Neural cell (in vitro differentiated cells): ENCODE data around the gene DISP2. TPM values are rescaled to one million over a fixed set of nuclear protein-coding genes. Genes with fewer than 3 reads are reported as not detected.

Experiments used
- H2AFZ ChIP-seq: fragments of 200-600, 300-800 bp; sonication (generic), shearing (Covaris generic); 2 replicates; pipeline ENCODE4 v1.6.0; 2014; ENCODE audit warnings: low read depth, mild to moderate bottlenecking, antibody characterized with exemption, low read length, moderate library complexity
- H3F3A ChIP-seq: fragments of 200-600 bp; shearing (Covaris generic); 2 replicates; pipeline ENCODE4 v1.6.1; 2016; ENCODE audit warnings: mild to moderate bottlenecking, moderate library complexity, mixed read lengths, antibody characterized with exemption, low read length; ENCODE audit not compliant: insufficient read depth, poor library complexity, severe bottlenecking
- H3K27ac ChIP-seq: fragments of 200-600, 300-800 bp; sonication (generic), shearing (Covaris generic); 2 replicates; pipeline ENCODE4 v1.5.1; 2014; ENCODE audit warnings: mild to moderate bottlenecking, low read length, moderate library complexity
- H3K27me3 ChIP-seq: fragments of 300-800, 200-600 bp; sonication (generic), shearing (Covaris generic); 2 replicates; pipeline ENCODE4 v1.6.0; 2014; ENCODE audit warnings: mild to moderate bottlenecking, low read depth, low read length, moderate library complexity; ENCODE audit not compliant: insufficient read depth
- H3K36me3 ChIP-seq: fragments of 300-800, 200-600 bp; sonication (generic), shearing (Covaris generic); 2 replicates; pipeline ENCODE4 v1.5.1; 2014; ENCODE audit warnings: mild to moderate bottlenecking, antibody characterized with exemption, low read length, moderate library complexity; ENCODE audit not compliant: insufficient read depth
- H3K4me2 ChIP-seq: fragments of 300-800, 200-600 bp; sonication (generic), shearing (Covaris generic); 2 replicates; pipeline ENCODE4 v1.6.0; 2014; ENCODE audit warnings: mild to moderate bottlenecking, low read length
- H3K4me3 ChIP-seq: fragments of 300-800, 200-600 bp; sonication (generic), shearing (Covaris generic); 2 replicates; pipeline ENCODE4 v1.5.1; 2014; ENCODE audit warnings: mild to moderate bottlenecking, low read length, moderate library complexity
- H3K79me2 ChIP-seq: fragments of 200-600 bp; shearing (Covaris generic); replicated peaks from 2 replicates; pipeline ENCODE4 v1.6.0; 2014; ENCODE audit warnings: mild to moderate bottlenecking, low read length, moderate library complexity; ENCODE audit not compliant: insufficient read depth
- H3K9ac ChIP-seq: fragments of 300-800, 200-600 bp; sonication (generic), shearing (Covaris generic); 2 replicates; pipeline ENCODE4 v1.6.1; 2016; ENCODE audit warnings: mild to moderate bottlenecking, low read length, mixed read lengths
- H3K9me2 ChIP-seq: fragments of 200-600 bp; shearing (Covaris generic); 2 replicates; pipeline ENCODE4 v1.6.1; 2016; ENCODE audit warnings: mild to moderate bottlenecking, low read length, mixed read lengths; ENCODE audit not compliant: insufficient read depth
- H3K9me3 ChIP-seq: fragments of 200-600, 300-800 bp; sonication (generic), shearing (Covaris generic); 2 replicates; pipeline ENCODE4 v1.6.1; 2016; ENCODE audit warnings: mild to moderate bottlenecking, mixed run types, low read length, moderate library complexity, mixed read lengths
- H4K20me1 ChIP-seq: fragments of 200-600 bp; shearing (Covaris generic); 2 replicates; pipeline ENCODE4 v1.6.1; 2016; ENCODE audit warnings: mild to moderate bottlenecking, mixed run types; ENCODE audit not compliant: insufficient read depth
- EP300 ChIP-seq: fragments of 450-650 bp; conservative IDR thresholded peaks from 2 replicates; pipeline ENCODE4 v1.6.1; 2014; ENCODE audit warnings: antibody characterized with exemption, mild to moderate bottlenecking, moderate library complexity; ENCODE audit not compliant: poor library complexity, severe bottlenecking
- EZH2 ChIP-seq: fragments of 200-600, 300-800 bp; shearing (Covaris generic), sonication (generic); IDR thresholded peaks from 2 replicates; pipeline ENCODE4 v1.6.1; 2014; ENCODE audit warnings: antibody characterized with exemption, low read length, borderline replicate concordance, mild to moderate bottlenecking; ENCODE audit not compliant: insufficient read depth, poor library complexity, severe bottlenecking
- MXI1 ChIP-seq: fragments of 450-650 bp; conservative IDR thresholded peaks from 2 replicates; pipeline ENCODE4 v1.6.1; 2014; ENCODE audit warnings: antibody characterized with exemption, mild to moderate bottlenecking; ENCODE audit not compliant: poor library complexity, severe bottlenecking
- POLR2AphosphoS5 ChIP-seq: IDR thresholded peaks from 2 replicates; pipeline ENCODE4 v1.6.1; 2012
- RAD21 ChIP-seq: fragments of 450-650 bp; conservative IDR thresholded peaks from 2 replicates; pipeline ENCODE4 v1.6.1; 2014; ENCODE audit warnings: antibody characterized with exemption, mild to moderate bottlenecking, moderate library complexity
- SMC3 ChIP-seq: fragments of 450-650 bp; conservative IDR thresholded peaks from 2 replicates; pipeline ENCODE4 v1.6.1; 2014; ENCODE audit warnings: antibody characterized with exemption, mild to moderate bottlenecking, moderate library complexity; ENCODE audit not compliant: poor library complexity
- TAF1 ChIP-seq: IDR thresholded peaks from 2 replicates; pipeline ENCODE4 v1.6.1; 2012; ENCODE audit warnings: low read depth
- polyA plus RNA-seq: library from polyadenylated mRNA; depleted of rRNA; stranded (reverse); fragments of >200 nt; gene quantifications from 2 replicates; pipeline ENCODE4 v1.2.3, GENCODE V29; 2014
- TF ChIP-seq, protein P1 (sequence below): fragments of 450-650 bp; IDR thresholded peaks from 2 replicates; pipeline ENCODE4 v1.5.1; 2014; ENCODE audit warnings: antibody characterized with exemption, mild to moderate bottlenecking, moderate library complexity; ENCODE audit not compliant: poor library complexity, severe bottlenecking

Gene DISP2
- polyA plus RNA-seq, 1 donor from 2014 or later: 26.0 TPM

- Histone ChIP-seq H3K9me2 (no peaks in the 10 kb centered on the region), H3K9ac (no peak overlapping the region), H3K27me3 (no peaks in the 10 kb centered on the region), H3K36me3 (peaks cover 6% of the 10 kb centered on the region), H3F3A (no peaks in the 10 kb centered on the region), H3K9me3 (no peaks in the 10 kb centered on the region), H4K20me1 (no peaks in the 10 kb centered on the region), H3K4me3 (no peak overlapping the region), H3K79me2 (no peaks in the 10 kb centered on the region), H3K4me2 (no peak overlapping the region), H2AFZ (no peak overlapping the region), H3K27ac (no peak overlapping the region)
- no peak for TF ChIP-seq TAF1
- TF ChIP-seq SMC3: no peak
- no peak for TF ChIP-seq MXI1
- TF ChIP-seq EP300: no peak
- no peak for TF ChIP-seq RAD21
Measured at GRCh38 chr15:40367371-40367685, 9.3 kb downstream of the DISP2 start.

GRCh38 chr15:40367686-40368611, 9.9 kb downstream of the DISP2 start:
- TF ChIP-seq, protein P1, sequence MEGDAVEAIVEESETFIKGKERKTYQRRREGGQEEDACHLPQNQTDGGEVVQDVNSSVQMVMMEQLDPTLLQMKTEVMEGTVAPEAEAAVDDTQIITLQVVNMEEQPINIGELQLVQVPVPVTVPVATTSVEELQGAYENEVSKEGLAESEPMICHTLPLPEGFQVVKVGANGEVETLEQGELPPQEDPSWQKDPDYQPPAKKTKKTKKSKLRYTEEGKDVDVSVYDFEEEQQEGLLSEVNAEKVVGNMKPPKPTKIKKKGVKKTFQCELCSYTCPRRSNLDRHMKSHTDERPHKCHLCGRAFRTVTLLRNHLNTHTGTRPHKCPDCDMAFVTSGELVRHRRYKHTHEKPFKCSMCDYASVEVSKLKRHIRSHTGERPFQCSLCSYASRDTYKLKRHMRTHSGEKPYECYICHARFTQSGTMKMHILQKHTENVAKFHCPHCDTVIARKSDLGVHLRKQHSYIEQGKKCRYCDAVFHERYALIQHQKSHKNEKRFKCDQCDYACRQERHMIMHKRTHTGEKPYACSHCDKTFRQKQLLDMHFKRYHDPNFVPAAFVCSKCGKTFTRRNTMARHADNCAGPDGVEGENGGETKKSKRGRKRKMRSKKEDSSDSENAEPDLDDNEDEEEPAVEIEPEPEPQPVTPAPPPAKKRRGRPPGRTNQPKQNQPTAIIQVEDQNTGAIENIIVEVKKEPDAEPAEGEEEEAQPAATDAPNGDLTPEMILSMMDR: peak; percentile 70
- TF ChIP-seq TAF1 (no peak), POLR2AphosphoS5 (no peak), EZH2 (no peak), SMC3 (peak; percentile 63)
- Histone ChIP-seq H4K20me1 (no peaks in the 10 kb centered on the region), H3F3A (no peaks in the 10 kb centered on the region), H3K79me2 (no peaks in the 10 kb centered on the region), H3K27me3 (no peaks in the 10 kb centered on the region), H3K36me3 (peaks cover 6% of the 10 kb centered on the region), H3K9me3 (no peaks in the 10 kb centered on the region), H2AFZ (no peak overlapping the region), H3K27ac (no peak overlapping the region), H3K4me2 (no peak overlapping the region), H3K9me2 (no peaks in the 10 kb centered on the region), H3K4me3 (no peak overlapping the region), H3K9ac (no peak overlapping the region)

DNA sequence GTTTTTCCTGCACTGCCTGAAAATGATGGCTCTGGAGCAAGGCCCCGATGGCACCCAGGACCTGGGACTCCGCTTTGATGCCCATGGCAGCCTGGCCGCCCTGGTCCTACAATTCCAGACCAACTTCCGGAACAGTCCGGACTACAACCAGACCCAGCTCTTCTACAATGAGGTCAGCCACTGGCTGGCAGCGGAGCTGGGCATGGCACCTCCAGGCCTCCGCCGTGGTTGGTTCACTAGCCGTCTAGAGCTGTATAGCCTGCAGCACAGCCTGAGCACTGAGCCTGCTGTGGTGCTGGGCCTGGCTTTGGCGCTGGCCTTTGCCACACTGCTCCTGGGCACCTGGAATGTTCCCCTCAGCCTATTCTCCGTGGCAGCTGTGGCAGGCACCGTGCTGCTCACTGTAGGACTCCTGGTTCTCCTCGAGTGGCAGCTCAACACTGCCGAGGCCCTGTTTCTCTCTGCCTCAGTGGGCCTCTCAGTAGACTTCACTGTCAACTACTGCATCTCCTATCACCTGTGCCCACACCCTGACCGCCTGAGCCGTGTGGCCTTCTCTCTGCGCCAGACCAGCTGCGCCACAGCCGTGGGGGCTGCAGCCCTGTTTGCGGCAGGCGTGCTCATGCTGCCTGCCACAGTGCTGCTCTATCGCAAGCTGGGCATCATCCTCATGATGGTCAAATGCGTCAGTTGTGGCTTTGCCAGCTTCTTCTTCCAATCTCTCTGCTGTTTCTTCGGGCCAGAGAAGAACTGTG, 10.9 kb downstream of the DISP2 start:
- H3K36me3 ChIP-seq: peaks cover 6% of the 10 kb centered on the region
- TF ChIP-seq MXI1 (no peak), POLR2AphosphoS5 (no peak)
- TF ChIP-seq, protein P1: no peak
- no peaks in the 10 kb centered on the region for H3K9me3 ChIP-seq
- H3F3A ChIP-seq: no peaks in the 10 kb centered on the region
- H3K27ac ChIP-seq: no peak overlapping the region
- H3K9me2 ChIP-seq: no peaks in the 10 kb centered on the region
- no peaks in the 10 kb centered on the region for H3K79me2 ChIP-seq
- H3K9ac ChIP-seq: no peak overlapping the region
- no peak overlapping the region for H2AFZ ChIP-seq
- H3K4me2 ChIP-seq: no peak overlapping the region
- no peaks in the 10 kb centered on the region for H4K20me1 ChIP-seq
- H3K27me3 ChIP-seq: no peaks in the 10 kb centered on the region
- H3K4me3 ChIP-seq: no peak overlapping the region
